NCI-H1694 treated with DMSO at 0.1 percent for 48 hours (cell line): ENCODE results near the gene METTL24.
A peak's percentile ranks its signal among the peaks of the same experiment; 100 is the strongest.
"Not testable (repeated sequence)": the region's sequence is repeated elsewhere in the genome, so short reads cannot be mapped to it uniquely, and the experiment has no call there.

Experiments
- DNase-seq: peaks from one replicate; lab custom pipeline; 2025; lab: John Stamatoyannopoulos, UW

METTL24 gene

GRCh38 chr6:110315207-110315868 is 42.8 kb downstream of the METTL24 start:
- DNase-seq = no peak

DNA sequence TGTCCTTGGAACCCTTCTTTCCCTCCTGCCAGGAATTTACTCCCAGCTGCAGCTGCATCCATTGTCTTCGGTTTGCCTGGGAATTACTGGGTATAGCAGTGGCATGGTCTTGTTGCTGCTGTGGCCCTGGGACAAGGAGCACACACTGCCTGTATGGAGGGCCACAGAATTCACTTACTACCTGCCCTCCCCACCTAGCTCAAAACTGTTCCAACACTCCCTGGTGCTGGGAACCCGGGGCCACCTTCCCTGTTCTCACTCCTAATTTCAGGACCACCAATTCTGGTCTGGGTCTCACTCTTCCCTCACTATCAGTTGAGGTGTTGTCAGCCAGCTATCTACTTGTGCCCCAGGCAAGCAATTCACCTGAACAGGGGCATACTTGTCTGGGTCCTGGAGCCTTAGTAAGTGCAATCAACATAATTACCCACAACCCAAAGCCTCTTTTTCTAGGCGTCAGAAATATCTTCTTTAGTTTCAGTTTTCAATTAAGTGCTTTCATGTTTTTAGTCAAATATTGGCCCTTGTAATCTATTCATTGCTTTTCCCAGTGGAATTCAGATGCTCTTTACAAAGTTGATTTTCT is 47.2 kb downstream of the METTL24 start:
- no peak for DNase-seq

DNA sequence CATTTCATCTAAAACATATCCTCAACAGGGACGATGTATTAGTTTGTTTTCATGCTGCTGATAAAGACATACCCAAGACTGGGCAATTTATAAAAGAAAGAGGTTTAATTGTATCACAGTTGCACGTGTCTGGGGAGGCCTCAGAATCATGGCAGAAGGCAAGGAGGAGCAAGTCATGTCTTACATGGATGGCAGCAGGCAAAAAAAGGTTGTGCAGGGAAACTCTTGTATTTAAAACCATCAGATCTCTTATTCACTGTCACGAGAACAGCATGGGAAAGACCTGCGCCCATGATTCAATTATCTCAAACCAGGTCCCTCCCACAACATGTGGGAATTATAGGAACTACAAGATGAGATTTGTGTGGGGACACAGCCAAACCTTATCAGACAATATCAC is 48.7 kb downstream of the METTL24 start:
- DNase-seq = not testable (repeated sequence)

DNA sequence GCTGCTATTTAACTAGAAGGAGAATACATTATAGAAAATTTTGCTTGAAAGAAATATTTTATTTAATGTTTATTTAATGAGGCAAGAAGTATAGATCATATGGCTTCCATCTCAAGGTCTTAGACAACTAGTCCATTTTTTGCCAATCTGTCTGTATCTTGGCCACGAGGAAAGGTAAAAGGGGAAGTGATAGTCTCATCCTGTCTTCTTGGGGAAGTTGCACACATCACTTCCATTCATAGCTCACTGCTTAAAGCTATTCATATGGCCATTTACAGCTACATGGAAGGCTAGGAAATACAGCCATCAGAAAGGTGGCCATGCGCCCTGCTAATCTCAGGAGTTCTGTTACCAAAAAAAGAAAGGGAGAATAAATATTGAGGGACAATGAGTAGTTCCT is 50.8 kb downstream of the METTL24 start:
- no peak for DNase-seq

DNA sequence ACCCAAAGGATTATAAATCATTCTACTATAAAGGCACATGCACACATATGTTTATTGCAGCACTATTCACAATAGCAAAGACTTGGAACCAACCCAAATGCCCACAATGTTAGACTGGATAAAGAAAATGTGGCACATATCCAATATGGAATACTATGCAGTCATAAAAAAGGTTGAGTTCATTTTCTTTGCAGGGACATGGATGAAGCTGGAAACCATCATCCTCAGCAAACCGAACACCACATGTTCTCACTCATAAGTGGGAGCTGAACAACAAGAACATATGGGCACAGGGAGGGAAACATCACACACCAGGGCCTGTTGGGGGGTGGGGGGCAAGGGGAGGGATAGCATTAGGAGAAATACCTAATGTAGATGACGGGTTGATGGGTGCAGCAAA is 52.3 kb downstream of the METTL24 start:
- not testable (repeated sequence) for DNase-seq

GRCh38 chr6:110303692-110304091 is 54.5 kb downstream of the METTL24 start:
- DNase-seq = not testable (repeated sequence)

DNA sequence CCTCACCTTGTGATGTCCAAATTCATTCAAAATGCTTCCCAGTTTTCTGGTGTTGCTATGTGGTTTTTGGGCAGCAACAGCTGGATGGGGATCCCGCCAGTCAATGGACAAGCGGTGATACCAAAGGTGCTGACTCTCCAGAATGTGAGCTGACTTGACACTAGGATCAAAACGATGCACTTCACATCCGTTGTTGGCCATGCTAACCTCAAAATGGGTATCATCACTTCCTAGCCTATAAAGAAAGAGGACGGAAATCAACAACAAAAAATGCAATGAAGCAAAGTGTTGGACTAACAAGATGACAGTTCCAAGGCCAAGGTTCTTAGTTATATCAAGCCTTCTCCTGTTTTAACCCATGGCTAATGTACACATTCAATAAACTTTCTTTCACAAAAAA is 59.2 kb downstream of the METTL24 start:
- no peak for DNase-seq

GRCh38 chr6:110298411-110298810 is 59.7 kb downstream of the METTL24 start:
- no peak for DNase-seq

DNA sequence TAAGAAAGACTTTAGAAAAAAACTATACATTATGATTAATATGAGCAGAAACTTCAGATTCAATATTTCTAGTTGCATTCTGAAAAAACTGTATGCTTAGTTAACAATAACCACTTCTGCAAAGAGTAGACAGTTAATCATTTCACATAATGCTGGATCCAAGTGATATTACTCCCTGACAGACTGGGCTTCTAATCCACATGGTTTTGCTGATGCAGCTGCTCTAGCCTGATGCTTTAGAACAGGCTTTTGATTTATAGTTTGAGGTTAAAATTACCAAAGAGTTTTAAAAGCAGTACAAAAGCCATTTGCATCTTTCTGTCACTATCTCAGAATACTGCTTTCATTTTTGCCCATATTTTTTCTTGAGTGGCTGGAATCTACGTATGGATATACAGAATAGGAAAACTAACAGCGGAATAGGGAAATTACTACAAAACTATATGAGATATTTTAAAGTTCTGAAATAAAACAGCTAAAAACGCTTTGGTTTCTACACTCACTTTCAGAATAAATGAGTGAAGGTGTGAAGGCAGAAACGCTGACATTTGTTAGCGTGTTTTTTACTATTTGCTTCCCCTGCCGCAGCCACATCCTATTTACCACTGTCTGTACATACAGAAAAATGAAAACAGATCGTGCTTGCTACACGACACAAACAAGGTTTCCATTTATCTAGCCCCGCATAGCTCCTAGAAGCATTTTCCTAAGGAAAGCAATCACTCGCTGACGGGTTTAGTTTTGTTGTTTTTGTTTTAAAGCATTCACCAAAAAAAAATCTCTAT is 61.7 kb downstream of the METTL24 start:
- peak; percentile 23 for DNase-seq

DNA sequence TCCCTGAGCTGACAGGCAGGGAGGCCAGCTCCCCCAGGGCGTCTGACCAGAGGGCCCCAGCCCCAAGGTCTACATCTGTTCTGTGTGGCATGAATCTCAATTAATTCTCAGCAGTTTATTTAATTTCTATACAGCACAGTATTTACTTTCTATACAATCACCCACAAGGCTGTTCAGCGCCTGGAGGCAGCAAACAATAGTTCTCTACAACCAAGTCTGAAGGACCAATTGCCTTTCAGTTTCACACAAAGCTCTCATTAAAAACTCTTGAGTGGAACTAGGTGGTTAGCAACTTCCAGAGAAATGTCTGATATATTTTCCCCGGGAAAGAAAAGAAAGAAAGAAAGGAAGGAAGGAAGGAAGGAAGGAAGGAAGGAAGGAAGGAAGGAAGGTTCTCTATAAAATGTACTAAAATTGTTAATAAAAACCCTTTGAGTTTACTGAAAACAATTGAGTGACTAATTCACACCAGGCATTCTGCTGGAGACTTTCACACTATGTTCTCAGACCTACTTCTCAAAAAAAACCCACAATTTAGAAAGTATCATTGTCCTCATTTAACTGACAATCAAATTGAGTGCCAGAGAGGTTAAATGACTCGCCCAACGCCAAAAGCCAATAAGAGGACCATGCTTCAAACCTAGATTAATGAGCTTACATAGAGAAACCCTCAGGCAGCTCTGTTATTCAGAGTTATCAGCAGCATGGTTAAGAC is 62.5 kb downstream of the METTL24 start:
- DNase-seq = no peak

- no peak for DNase-seq
These were observed 70.4 kb downstream of the METTL24 start for GRCh38 chr6:110287462-110288341.

GRCh38 chr6:110285306-110286060 is 72.7 kb downstream of the METTL24 start:
- DNase-seq = no peak

DNA sequence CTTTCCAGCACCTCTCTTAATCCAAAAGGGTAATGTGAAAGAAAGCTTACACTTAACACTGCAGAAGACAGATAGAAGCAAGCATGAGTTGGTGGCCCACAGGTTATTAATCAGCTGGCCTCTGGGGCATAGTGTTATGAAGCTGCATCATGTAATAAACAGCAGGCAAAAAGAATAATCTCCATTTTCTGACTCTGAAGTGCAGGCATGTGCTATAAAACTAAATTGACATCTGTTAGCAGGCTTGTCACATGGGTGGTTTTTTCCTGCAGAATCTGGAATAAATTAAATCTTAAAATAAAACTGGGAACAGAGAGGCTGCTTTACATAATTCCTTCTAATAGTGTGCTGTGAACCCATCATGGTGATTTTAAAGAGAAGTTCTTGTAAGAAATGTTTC is 73.3 kb downstream of the METTL24 start:
- DNase-seq = peak; percentile 9

DNA sequence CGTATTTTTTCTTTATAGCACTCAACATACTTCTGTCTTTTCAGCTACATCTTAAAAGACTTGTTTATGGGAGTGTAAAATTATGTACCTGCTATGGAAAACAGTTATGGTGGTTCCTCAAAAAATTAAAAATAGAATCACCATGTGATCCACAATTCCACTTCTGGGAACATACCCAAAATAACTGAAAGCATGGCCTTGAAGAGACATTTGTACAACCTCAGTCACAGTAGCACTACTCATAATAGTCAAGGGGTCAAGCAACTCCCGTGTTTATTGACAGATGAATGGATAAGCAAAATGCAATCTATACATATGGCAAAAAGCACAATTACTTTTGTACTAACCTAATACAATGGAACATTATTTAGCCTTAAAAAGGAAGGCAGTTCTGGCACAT is 74.5 kb downstream of the METTL24 start:
- no peak for DNase-seq

GRCh38 chr6:110282412-110282811 is 75.7 kb downstream of the METTL24 start:
- no peak for DNase-seq

- no peak for DNase-seq
These were observed 81.0 kb downstream of the METTL24 start for GRCh38 chr6:110277100-110277665.

- DNase-seq = not testable (repeated sequence)
These were observed 85.4 kb downstream of the METTL24 start for GRCh38 chr6:110272781-110273180.

- DNase-seq = no peak
These were observed 86.5 kb downstream of the METTL24 start for GRCh38 chr6:110271732-110272022.

DNA sequence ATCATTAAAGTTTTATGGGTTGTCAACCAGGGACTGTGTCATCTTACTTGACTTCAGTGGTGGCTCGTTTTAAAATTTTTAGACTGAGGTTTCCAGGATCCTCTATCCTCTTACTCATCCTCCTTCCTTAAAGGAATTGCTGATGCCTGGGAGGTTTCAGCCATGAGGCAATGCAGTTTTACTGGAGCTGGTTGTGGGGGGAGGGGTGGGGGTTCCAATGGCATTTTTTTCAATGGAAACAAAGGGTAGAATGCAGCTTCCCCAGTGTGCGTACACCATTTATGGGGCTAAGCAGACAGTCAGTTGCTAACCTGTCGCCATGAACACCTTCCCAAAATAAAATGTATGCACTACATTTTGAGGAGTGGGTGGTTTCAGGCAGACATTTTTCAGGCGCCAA is 88.0 kb downstream of the METTL24 start:
- DNase-seq = no peak

DNA sequence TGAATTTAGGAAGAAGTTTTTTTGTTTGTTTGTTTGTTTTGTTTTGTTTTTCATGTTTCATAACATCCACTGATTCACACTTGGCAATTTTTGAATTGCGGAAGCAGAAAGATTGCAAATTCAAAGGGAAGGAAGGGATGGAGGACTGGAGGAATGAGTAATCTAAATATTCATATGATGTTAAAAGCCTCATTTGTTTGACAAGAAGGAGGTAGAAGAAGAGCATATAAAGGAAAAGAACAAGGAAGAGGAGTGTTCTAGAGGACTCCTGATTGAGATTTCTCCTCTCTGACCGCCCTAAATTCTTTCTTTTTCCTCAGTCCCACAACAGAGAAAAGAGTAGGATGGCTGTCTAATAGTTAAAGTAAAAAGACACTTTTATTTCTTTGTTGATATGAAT is 88.5 kb downstream of the METTL24 start:
- no peak for DNase-seq

DNA sequence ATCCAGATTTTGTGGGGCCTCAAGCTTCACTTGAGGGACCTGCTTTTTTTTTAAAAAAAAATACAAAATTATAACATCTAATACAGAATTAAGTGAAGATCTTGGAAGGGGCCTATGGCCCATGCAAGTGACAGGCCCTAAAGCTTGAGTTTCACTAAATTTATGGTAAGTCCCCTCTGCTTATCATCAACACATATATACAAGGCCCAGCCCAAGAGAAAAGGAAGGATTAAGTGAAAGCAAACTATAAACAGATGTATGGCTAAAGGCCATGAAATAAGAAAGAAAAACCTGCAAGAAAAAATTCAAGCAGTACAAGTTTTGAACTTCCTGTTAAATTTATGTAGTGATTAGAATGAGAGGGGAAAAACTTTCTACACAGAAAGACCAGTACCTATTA is 91.2 kb downstream of the METTL24 start:
- DNase-seq = no peak
